ENCODE measurements around the gene C10orf143.

C10orf143 gene

GRCh38 chr10:130016993-130017630, 93.5 kb downstream of the C10orf143 start:
- no peak for DNase-seq (ENCODE audit: extremely low read depth in 1 of 2, low read depth in 1 of 2)

- no peak for DNase-seq (ENCODE audit: extremely low read depth in 1 of 2, low read depth in 1 of 2)
These were observed 94.5 kb downstream of the C10orf143 start for GRCh38 chr10:130016095-130016494.

GRCh38 chr10:130015075-130015695, 95.4 kb downstream of the C10orf143 start:
- DNase-seq (ENCODE audit: extremely low read depth in 1 of 2, low read depth in 1 of 2) = no peak

- DNase-seq (ENCODE audit: extremely low read depth in 1 of 2, low read depth in 1 of 2) = no peak
These were observed 96.2 kb downstream of the C10orf143 start for GRCh38 chr10:130014263-130015074.

Measured in stimulated activated CD8-positive, alpha-beta memory T cell treated with anti-CD3 and anti-CD28 coated beads, Interleukin-7, amount 100 ng/mL, for 48 hours (primary cell).